GM18861 (cell line): ENCODE results near the gene APCDD1L.
"Not testable (repeated sequence)": the region's sequence is repeated elsewhere in the genome, so short reads cannot be mapped to it uniquely, and the experiment has no call there.

Experiments
- ATAC-seq: cut with Tn5 transposase; IDR thresholded peaks from one replicate; pipeline ENCODE4 v1.9.1; 2021; ENCODE audit not compliant: unreplicated experiment

APCDD1L gene

GRCh38 chr20:58446264-58446959, 68.8 kb downstream of the APCDD1L start:
- ATAC-seq: no peak

DNA sequence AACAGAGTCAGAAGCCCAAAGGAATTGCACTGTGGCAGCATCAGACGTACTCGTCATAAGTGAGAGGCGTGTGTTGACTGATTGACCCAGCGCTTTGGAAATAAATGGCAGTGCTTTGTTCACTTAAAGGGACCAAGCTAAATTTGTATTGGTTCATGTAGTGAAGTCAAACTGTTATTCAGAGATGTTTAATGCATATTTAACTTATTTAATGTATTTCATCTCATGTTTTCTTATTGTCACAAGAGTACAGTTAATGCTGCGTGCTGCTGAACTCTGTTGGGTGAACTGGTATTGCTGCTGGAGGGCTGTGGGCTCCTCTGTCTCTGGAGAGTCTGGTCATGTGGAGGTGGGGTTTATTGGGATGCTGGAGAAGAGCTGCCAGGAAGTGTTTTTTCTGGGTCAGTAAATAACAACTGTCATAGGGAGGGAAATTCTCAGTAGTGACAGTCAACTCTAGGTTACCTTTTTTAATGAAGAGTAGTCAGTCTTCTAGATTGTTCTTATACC, 70.4 kb downstream of the APCDD1L start:
- ATAC-seq: no peak

DNA sequence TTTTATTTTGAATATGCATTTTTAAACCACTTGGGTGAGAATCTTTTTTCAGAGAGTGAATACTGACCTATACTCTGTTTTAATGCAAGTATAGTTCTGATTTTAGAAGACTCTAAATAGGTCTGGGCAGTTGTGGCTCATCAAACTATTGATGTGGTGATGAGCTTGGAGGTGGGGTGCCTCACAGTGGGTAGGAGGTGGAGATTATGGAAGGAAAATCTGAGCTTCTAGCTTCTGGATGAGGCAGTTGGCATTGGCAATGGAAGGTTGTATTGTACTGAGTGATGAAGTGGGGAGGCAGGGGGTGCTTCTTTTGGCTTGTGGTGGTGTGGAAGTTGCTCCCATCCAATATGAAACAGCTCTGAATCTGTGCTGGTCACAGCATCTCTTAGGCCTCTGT, 73.5 kb downstream of the APCDD1L start:
- ATAC-seq: no peak

GRCh38 chr20:58440021-58440767, 75.0 kb downstream of the APCDD1L start:
- no peak for ATAC-seq

DNA sequence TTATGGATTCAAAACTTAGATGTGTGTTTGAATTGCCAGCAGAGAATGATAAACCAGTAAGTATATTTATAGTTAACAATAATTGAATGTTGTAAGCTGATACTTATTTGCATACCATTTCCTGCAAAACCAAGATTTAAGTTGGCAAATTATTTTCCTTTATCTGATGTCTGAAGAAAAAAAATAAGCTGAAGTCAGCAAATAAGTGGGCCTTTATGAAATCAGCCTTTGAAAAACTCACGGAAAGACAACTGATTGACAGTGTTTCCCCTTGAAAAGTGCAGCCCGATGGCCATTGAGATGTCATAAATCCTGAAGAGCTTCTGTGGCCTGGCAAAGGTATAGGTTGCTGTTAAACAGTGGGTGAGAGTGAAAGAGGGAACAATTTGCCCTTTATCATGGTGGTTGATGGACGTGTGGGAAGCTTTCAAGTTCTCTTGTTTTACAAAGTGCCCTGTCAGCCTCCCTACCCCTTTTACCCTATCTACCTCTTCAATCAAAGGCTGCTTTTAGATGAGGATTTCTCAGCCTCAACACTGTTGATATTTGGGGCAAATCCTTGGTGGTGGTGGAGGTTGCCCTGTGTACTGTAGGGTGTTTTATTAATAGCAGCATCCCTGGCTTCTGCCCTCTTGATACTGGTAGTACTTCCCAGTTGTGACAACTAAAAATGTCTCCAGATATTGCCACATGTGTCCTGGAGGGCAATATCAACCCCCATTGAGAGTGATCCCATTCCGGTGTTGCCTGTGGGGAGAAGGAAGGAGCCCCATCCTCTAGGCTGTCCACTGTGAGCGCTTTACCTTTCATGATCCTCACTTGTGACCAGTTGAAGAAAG, 76.0 kb downstream of the APCDD1L start:
- ATAC-seq: no peak

GRCh38 chr20:58436868-58437645, 78.1 kb downstream of the APCDD1L start:
- ATAC-seq: peak; percentile 95

DNA sequence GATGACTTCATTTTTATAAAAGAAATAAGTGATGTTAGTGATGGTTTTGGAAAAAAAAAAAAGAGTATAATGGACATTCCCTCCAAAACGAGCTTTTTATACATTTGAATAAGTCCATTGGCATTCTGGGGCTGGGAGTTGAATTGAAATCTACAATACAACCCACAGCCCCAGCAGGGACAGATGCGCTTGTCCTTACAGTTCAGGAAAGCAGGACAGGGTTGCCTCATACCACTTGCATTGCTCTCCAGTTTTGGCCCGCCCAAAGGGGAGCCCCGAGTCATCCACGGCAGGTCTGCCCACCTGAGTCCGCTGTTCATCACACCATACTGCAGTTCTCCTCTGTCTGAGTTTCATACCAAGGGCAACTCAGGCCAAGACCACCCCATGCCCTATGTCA, 80.0 kb downstream of the APCDD1L start:
- ATAC-seq: no peak

DNA sequence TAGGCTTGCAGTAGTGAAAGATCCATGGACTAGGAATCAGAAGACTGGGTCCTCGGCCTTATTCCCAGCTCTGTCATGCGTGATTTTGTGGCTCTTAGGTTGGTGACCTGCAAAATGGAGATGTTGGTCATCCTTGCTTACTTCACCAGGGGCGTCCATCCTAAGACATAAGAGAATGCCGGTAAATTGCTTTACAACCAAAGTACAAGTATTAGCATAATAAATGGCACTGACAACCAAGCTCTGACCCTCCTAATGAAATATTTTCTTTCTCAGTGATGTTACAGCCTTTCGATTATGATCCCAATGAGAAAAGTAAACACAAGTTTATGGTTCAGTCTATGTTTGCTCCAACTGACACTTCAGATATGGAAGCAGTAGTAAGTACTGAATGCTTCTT, 80.9 kb downstream of the APCDD1L start:
- ATAC-seq: no peak

DNA sequence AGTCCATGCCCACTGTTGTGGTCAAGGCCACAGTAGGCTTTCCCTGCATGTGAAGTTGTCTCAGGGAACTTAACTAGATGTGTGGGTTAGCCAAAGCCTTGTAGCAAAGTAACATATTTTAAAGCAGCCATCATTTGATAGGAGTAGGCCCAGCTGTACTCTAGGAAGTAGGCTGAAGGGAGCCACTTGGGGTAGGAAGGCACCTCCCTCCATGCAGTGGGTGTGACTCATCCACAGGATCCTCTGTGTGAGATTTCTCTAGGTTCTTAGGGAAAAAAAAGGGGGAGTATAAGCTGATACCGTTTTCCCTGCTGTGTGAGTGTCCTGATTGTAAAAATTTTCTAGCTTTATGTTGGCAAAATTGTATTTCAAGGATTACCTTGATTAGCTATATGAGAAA, 81.4 kb downstream of the APCDD1L start:
- ATAC-seq: no peak

GRCh38 chr20:58433029-58433647, 82.1 kb downstream of the APCDD1L start:
- ATAC-seq: no peak

- no peak for ATAC-seq
These were observed 82.8 kb downstream of the APCDD1L start for GRCh38 chr20:58432186-58432954.

- ATAC-seq: no peak
These were observed 84.1 kb downstream of the APCDD1L start for GRCh38 chr20:58431134-58431533.

GRCh38 chr20:58429303-58429702, 85.9 kb downstream of the APCDD1L start:
- no peak for ATAC-seq

GRCh38 chr20:58428364-58428763, 86.8 kb downstream of the APCDD1L start:
- no peak for ATAC-seq

- ATAC-seq: not testable (repeated sequence)
These were observed 87.6 kb downstream of the APCDD1L start for GRCh38 chr20:58427571-58427970.

DNA sequence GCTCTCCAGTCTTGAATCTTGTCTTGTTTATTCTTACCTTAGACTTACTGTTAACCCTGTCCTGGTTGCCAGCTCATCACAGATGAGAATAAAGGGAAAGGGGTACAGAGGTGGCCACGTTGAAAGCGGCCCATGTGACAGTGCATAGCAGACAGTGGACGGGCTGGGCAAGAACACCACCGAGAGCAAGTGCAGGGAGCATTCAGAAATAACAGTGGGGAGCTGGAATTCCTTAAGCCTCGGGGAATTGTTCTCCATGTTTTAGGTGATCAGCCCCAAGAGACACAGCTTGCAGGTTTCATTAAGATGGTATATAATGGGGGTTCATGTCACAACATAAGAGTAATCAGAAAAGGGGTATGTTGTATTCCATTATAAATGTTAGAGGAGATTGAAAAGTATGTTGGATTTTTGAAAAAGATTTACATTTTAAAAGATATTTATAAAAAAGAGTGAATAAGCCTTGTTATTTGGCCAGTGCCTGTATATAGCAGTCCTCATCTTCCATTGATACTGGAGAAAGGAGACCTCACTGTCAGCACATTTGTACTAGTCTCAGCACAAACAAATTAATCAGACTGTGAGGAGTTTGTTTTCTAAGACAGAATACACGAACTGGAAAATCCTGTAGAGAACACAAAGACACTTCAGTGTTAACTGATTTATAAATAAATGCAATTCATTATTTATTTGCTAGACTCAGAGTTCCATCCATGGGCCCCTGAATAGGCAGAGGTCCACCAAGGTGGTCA, 90.8 kb downstream of the APCDD1L start:
- no peak for ATAC-seq

DNA sequence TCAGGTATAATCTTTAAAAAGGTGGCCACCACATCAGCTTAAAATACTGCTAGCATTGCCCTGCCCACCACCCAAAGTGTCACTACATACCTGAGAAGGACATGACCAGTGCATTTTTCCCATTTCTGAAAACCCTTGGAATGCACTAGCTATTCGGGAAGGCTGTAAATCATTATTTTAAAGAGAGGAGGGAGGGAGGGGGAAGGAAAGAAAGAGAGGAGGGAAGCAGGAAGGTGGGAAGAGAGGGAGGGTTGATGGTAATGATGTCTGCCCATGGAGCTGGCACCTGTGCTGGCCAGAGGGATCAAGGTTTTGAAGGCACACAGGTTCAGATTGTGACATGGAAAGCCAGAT, 93.7 kb downstream of the APCDD1L start:
- no peak for ATAC-seq

DNA sequence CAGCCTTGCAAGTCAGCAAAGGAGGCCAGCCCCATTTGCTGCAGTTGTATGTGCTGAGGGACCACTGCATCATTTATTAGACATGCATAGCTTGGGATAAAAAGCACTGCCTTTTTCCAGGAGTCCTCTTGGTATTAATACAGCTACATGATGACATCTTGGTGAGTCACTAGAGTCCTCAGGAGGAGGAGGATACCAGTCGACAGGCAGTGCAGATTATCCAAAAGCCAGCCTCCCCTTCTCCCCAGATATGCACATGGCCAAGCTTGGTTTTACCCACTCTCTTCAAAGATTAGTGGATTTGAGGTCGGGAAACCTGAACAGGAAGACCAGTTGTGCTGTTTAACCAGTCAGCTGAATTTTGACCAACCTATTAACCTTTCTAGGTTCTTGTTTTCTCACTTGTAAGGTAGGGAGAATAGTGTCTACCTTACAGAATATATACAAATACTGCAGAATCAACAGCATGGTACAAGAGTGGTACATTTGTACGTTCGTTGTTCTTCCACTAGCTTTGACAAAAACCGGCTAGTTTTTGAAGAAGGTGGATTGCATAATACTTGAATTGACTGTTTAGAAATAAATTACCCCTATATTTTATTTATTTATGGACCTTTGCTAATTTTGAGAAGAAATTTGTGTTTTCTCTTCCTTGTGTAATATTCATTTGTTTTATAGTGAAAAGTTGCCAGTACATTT, 94.3 kb downstream of the APCDD1L start:
- ATAC-seq: no peak
